ENCODE measurements around the gene DGKQ. TPM values are rescaled to one million over a fixed set of nuclear protein-coding genes. Genes with fewer than 3 reads are reported as not detected.

Gene DGKQ
- total RNA-seq, 1 experiment from 2014 or later = 15.9 TPM

GRCh38 chr4:955161-955921, 18.0 kb downstream of the DGKQ start:
- DNase-seq (ENCODE audit: unreplicated experiment) = no peak
- Mint-ChIP-seq H3K9me3 (ENCODE audit: unreplicated experiment) (no peaks in the 10 kb centered on the region), H3K4me1 (ENCODE audit: insufficient read depth, unreplicated experiment) (no peaks in the 10 kb centered on the region), H3K36me3 (ENCODE audit: insufficient read depth, unreplicated experiment) (peaks cover 14% of the 10 kb centered on the region), H3K27ac (ENCODE audit: low read depth, unreplicated experiment) (no peak overlapping the region), H3K4me3 (ENCODE audit: unreplicated experiment) (no peak overlapping the region), H3K27me3 (ENCODE audit: insufficient read depth, unreplicated experiment) (no peaks in the 10 kb centered on the region)
- intact Hi-C loops (cut with micrococcal nuclease) = no loop called here
- ChIA-PET CTCF (interaction anchor here (0.6 kb wide), 1 partner anchor 84 kb away, joined by 3 read pairs; no protein-coding TSS in a partner anchor), POLR2A (interaction anchor here (0.7 kb wide), 1 partner anchor 9 kb away, joined by 3 read pairs; no protein-coding TSS in a partner anchor)
- no TSS peak for BruUV-seq (replicated peaks)
- no peak for TF ChIP-seq CTCF (IDR thresholded peaks at IDR 0.05; ENCODE audit: unreplicated experiment)

GRCh38 chr4:954211-955020, 19.0 kb downstream of the DGKQ start:
- ChIA-PET CTCF (no interaction called here), POLR2A (no interaction called here)
- no peak overlapping the region for H3K4me3 Mint-ChIP-seq (ENCODE audit: unreplicated experiment)
- BruUV-seq (replicated peaks) = no TSS peak
- no peaks in the 10 kb centered on the region for H3K4me1 Mint-ChIP-seq (ENCODE audit: insufficient read depth, unreplicated experiment)
- H3K27ac Mint-ChIP-seq (ENCODE audit: low read depth, unreplicated experiment) = no peak overlapping the region
- peaks cover 6% of the 10 kb centered on the region for H3K36me3 Mint-ChIP-seq (ENCODE audit: insufficient read depth, unreplicated experiment)
- DNase-seq (ENCODE audit: unreplicated experiment) = no peak
- no peaks in the 10 kb centered on the region for H3K27me3 Mint-ChIP-seq (ENCODE audit: insufficient read depth, unreplicated experiment)
- intact Hi-C loops (cut with micrococcal nuclease) = no loop called here
- no peaks in the 10 kb centered on the region for H3K9me3 Mint-ChIP-seq (ENCODE audit: unreplicated experiment)
- TF ChIP-seq CTCF (IDR thresholded peaks at IDR 0.05; ENCODE audit: unreplicated experiment) = no peak

- no TSS peak for BruUV-seq (replicated peaks)
- POLR2A ChIA-PET = no interaction called here
Observed at GRCh38 chr4:953574-953915, 19.8 kb downstream of the DGKQ start.

More at GRCh38 chr4:953574-953915, 19.8 kb downstream of the DGKQ start:
- TF ChIP-seq CTCF (IDR thresholded peaks at IDR 0.05; ENCODE audit: unreplicated experiment) = no peak
- H3K9me3 Mint-ChIP-seq (ENCODE audit: unreplicated experiment) = no peaks in the 10 kb centered on the region
- H3K4me1 Mint-ChIP-seq (ENCODE audit: insufficient read depth, unreplicated experiment) = no peaks in the 10 kb centered on the region
- H3K36me3 Mint-ChIP-seq (ENCODE audit: insufficient read depth, unreplicated experiment) = peaks cover 1% of the 10 kb centered on the region
- CTCF ChIA-PET = no interaction called here
- H3K27me3 Mint-ChIP-seq (ENCODE audit: insufficient read depth, unreplicated experiment) = no peaks in the 10 kb centered on the region
- DNase-seq (ENCODE audit: unreplicated experiment) = no peak
- no peak overlapping the region for H3K27ac Mint-ChIP-seq (ENCODE audit: low read depth, unreplicated experiment)
- intact Hi-C loops (cut with micrococcal nuclease) = no loop called here
- H3K4me3 Mint-ChIP-seq (ENCODE audit: unreplicated experiment) = no peak overlapping the region
